Natural killer cell treated with Interleukin-12 subunit alpha and Interleukin-12 subunit beta and Interleukin-15 and Interleukin-18, amount 100 ng/mL, for 72 hours (primary cell): ENCODE measurements around the gene SYNE1. TPM values are rescaled to one million over a fixed set of nuclear protein-coding genes. Genes with fewer than 3 reads are reported as not detected.

ENCODE experiments used
- ATAC-seq, 2 donors: fragments of 150-1000 bp; cut with Tn5 transposase in 1 of 2; sonication (Bioruptor Pico), chemical (Tn5 transposase) in 1 of 2; 2 replicates each; pipeline ENCODE4 v1.10.0; 2021
- DNase-seq: peaks from one replicate; pipeline ENCODE4 v3.0.0; 2022; ENCODE audit warnings: low spot score
- H3K27ac Mint-ChIP-seq, 2 donors: 1 replicate in 1 of 2; 2 replicates in 1 of 2; pipeline ENCODE4 v1.8.0; 2022; ENCODE audit warnings: mixed read lengths in 2 of 2, mild to moderate bottlenecking in 1 of 2, moderate library complexity in 1 of 2
- H3K27me3 Mint-ChIP-seq, 2 donors: 1 replicate in 1 of 2; 2 replicates in 1 of 2; pipeline ENCODE4 v1.8.0; 2022; ENCODE audit warnings: mixed read lengths in 2 of 2
- H3K36me3 Mint-ChIP-seq: one replicate; pipeline ENCODE4 v1.8.0; 2022; ENCODE audit warnings: mixed read lengths
- H3K4me1 Mint-ChIP-seq, 2 donors: 1 replicate in 1 of 2; 2 replicates in 1 of 2; pipeline ENCODE4 v1.8.0; 2022; ENCODE audit warnings: low read depth in 2 of 2, mixed read lengths in 2 of 2, mild to moderate bottlenecking in 1 of 2
- H3K4me3 Mint-ChIP-seq: one replicate; pipeline ENCODE4 v1.8.0; 2022; ENCODE audit warnings: mixed read lengths
- H3K9me3 Mint-ChIP-seq: 2 replicates; pipeline ENCODE4 v1.8.0; 2022; ENCODE audit warnings: mixed read lengths
- total RNA-seq, 2 donors: library from RNA; stranded (reverse); gene quantifications; one replicate each; pipeline ENCODE4 v1.2.3, GENCODE V29; 2022

Gene SYNE1
- total RNA-seq, 2 donors from 2014 or later: 30.6 to 61.2 TPM

GRCh38 chr6:152277826-152278329 is 359.3 kb downstream of the SYNE1 start:
- Mint-ChIP-seq H3K36me3 (peaks cover 20% of the 10 kb centered on the region), H3K27me3 (no peaks in the 10 kb centered on the region), H3K9me3 (no peaks in the 10 kb centered on the region), H3K4me1 (peaks cover 2 to 11% of the 10 kb centered on the region in 2 donors), H3K27ac (peak overlapping the region; percentile 58 to 82), H3K4me3 (peak overlapping the region; percentile 55)
- ATAC-seq: peak in 1 of 2 donors; percentile 52
- no peak for DNase-seq

- no peak overlapping the region for H3K27ac Mint-ChIP-seq
- ATAC-seq (no peak), DNase-seq (no peak)
- peaks cover 11 to 37% of the 10 kb centered on the region in 2 donors for H3K4me1 Mint-ChIP-seq
- H3K36me3 Mint-ChIP-seq: peaks cover 13% of the 10 kb centered on the region
- no peak overlapping the region for H3K4me3 Mint-ChIP-seq
- no peaks in the 10 kb centered on the region for H3K27me3 Mint-ChIP-seq
- no peaks in the 10 kb centered on the region for H3K9me3 Mint-ChIP-seq
These were observed 363.5 kb downstream of the SYNE1 start for GRCh38 chr6:152273638-152274037.

DNA sequence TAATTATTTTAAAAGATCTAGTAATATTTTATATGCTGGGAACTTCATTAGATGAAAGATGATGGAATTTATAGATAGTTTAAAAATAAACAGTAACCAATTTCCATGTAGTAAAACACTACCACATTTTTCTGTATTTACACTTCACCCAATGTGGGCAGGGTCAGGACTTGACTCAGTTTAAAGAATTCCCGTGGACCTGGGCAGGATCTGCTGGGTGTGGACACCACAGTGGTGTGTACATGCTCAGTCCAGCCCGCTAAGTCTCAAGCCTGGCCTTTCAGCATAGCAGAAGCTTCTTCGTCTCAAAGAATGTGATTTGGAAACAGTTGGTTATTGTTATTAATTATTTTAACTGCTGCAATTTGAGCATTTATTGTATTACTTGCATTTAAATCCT is 364.2 kb downstream of the SYNE1 start:
- Mint-ChIP-seq H3K36me3 (peaks cover 13% of the 10 kb centered on the region), H3K4me1 (peaks cover 9 to 36% of the 10 kb centered on the region in 2 donors), H3K9me3 (no peaks in the 10 kb centered on the region), H3K27ac (no peak overlapping the region), H3K4me3 (no peak overlapping the region), H3K27me3 (no peaks in the 10 kb centered on the region)
- DNase-seq: no peak
- ATAC-seq: no peak

DNA sequence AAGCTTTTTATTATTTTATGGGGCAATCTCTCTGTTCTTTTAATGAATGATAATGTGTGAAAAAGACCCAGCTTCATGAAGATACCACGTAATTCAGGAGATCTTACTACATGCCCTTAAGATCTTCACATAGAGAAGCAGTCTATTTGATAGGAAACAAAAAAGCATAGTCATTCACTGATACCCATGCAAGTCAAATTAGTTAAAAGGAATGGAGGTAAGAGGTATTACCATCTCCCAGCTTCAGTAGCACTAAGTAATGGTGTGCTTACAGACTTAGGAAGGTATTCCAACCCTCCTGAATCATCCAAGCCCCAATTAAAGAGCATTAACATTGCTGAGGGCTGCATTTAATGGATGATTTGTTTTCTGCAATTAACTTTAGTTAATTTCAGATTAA is 364.7 kb downstream of the SYNE1 start:
- no peak overlapping the region for H3K4me3 Mint-ChIP-seq
- peaks cover 8% of the 10 kb centered on the region for H3K36me3 Mint-ChIP-seq

DNA sequence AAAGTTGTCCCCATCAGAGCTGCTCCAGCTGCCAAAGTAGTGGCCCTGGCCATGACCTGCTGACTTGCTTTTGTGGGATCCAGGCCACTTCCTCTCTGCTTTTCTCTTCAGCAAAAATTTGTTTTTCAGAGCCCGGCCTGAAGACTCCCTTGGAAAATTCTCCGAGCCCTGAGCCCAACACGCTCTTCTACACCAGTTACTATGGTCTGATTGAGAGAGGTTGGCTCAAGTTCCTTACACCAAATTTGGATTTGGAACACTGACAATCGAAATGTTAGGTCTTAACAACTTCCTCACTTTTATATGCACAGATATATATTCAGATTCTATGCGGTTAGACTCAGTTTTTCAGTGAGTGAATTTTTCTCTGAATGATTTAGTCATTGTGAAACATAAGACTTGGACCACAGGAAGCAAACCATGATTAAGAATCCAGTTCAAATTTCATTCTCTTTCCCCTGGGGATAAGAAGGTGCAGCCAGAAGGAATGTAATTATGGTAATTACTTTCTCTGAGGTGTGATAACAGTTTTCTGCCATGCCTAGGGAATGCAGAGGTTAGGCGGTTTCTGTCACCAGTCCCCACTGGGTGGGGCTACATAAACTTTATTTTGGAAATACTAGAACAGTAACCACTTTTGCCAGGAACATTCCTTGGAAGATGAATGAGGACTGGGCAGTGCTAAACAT is 365.2 kb downstream of the SYNE1 start:
- peak overlapping the region; percentile 18 to 84 for H3K27ac Mint-ChIP-seq
- DNase-seq (no peak), ATAC-seq (peak in 1 of 2 donors; percentile 81)
- H3K4me3 Mint-ChIP-seq: peak overlapping the region; percentile 77
- no peaks in the 10 kb centered on the region for H3K27me3 Mint-ChIP-seq
- peaks cover 8 to 30% of the 10 kb centered on the region in 2 donors for H3K4me1 Mint-ChIP-seq
- H3K9me3 Mint-ChIP-seq: no peaks in the 10 kb centered on the region
- H3K36me3 Mint-ChIP-seq: peaks cover 7% of the 10 kb centered on the region

More for the DNA sequence above, 364.7 kb downstream of the SYNE1 start:
- Mint-ChIP-seq H3K27me3 (no peaks in the 10 kb centered on the region), H3K9me3 (no peaks in the 10 kb centered on the region), H3K27ac (peak overlapping the region; percentile 18 to 84), H3K4me1 (peaks cover 8 to 31% of the 10 kb centered on the region in 2 donors)
- DNase-seq (no peak), ATAC-seq (no peak)

GRCh38 chr6:152270301-152270925 is 366.7 kb downstream of the SYNE1 start:
- H3K36me3 Mint-ChIP-seq: peaks cover 7% of the 10 kb centered on the region
- DNase-seq (no peak), ATAC-seq (peak in 1 of 2 donors; percentile 37)
- H3K9me3 Mint-ChIP-seq: no peaks in the 10 kb centered on the region
- peak overlapping the region; percentile 26 for H3K4me3 Mint-ChIP-seq
- H3K4me1 Mint-ChIP-seq: peaks cover 12 to 30% of the 10 kb centered on the region in 2 donors
- no peaks in the 10 kb centered on the region for H3K27me3 Mint-ChIP-seq
- peak overlapping the region; percentile 18 to 84 for H3K27ac Mint-ChIP-seq

DNA sequence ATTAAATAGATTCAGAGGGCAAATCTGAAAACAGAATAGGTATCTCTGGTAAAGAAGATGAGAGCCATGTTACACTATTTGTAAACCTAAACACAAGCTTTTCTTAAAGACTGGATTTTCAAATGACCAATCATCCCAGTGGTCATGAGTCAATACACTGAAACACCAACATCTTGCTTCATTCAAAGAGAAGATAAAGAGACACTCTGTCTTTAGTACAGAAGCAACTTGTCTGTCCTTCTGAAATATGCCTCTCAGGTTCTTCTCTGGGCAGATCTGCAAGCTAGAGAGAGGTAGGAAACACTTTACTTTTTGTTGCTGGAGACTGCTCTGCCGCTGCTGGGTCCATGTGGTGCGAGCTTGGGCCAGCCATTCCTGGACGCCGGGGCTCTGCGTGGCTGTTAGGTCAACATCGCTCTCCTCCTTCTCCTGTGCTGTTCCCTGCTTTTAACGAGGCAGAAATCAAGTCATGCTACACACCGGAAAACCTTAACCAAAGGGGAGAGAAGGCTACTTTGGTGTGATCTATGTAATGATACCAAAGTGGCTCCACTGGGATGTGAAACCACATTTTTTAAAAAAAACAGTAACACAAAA is 368.2 kb downstream of the SYNE1 start:
- no peaks in the 10 kb centered on the region for H3K9me3 Mint-ChIP-seq
- no peak overlapping the region for H3K4me3 Mint-ChIP-seq
- peaks cover 7% of the 10 kb centered on the region for H3K36me3 Mint-ChIP-seq
- no peak for DNase-seq
- no peaks in the 10 kb centered on the region for H3K27me3 Mint-ChIP-seq
- H3K27ac Mint-ChIP-seq: peak overlapping the region; percentile 70 to 84
- peaks cover 12 to 30% of the 10 kb centered on the region in 2 donors for H3K4me1 Mint-ChIP-seq
- no peak for ATAC-seq

DNA sequence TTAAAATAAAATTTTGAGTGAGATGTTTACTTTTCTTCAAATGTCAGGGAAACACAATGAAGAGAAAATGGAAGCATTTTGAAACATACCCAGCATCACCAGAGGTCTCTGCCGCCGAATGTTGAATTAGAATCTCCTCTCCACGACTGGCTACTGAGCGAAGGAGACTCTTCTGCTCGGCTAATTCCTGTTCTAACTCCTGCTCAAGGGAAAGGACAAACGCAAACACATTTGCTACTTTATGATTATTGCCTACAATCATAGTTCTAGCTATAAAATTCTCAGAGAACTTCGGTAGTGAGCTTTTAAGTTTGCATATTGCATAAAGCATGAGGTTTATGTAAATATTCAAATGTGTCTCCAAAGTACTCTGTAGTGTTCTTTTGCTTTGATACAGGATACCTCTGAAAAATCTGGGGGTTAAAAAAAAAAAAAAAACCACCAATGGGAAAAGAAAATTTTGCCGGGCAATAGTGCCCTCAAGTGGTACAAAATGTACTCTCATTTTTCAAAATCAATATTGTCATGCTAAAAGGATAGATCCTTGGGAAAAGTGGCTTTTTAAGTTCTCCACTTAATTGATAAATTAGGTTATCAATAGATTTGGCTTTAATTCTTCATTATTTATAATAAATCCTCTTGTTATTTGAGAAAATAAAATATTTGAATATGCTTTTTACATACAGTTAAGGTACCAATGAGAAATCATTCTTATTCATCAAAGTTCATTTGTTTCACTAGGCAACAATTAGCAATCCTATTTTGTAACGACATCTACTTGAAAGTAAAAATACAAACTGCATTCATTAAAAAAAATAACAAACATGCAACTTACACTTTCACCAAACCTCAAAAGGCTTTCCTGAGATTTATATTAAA is 369.0 kb downstream of the SYNE1 start:
- H3K36me3 Mint-ChIP-seq: peaks cover 8% of the 10 kb centered on the region
- no peak for DNase-seq
- no peak for ATAC-seq

GRCh38 chr6:152265651-152266050 is 371.5 kb downstream of the SYNE1 start:
- H3K4me3 Mint-ChIP-seq: no peak overlapping the region
- H3K9me3 Mint-ChIP-seq: peaks cover 4% of the 10 kb centered on the region
- H3K27me3 Mint-ChIP-seq: no peaks in the 10 kb centered on the region
- no peak overlapping the region for H3K27ac Mint-ChIP-seq
- no peak for ATAC-seq
- no peak for DNase-seq
- peaks cover 8% of the 10 kb centered on the region for H3K36me3 Mint-ChIP-seq
- peaks cover 6 to 13% of the 10 kb centered on the region in 2 donors for H3K4me1 Mint-ChIP-seq

More for the DNA sequence above, 369.0 kb downstream of the SYNE1 start:
- Mint-ChIP-seq H3K4me3 (no peak overlapping the region), H3K4me1 (peaks cover 12 to 30% of the 10 kb centered on the region in 2 donors), H3K27me3 (no peaks in the 10 kb centered on the region), H3K27ac (no peak overlapping the region), H3K9me3 (no peaks in the 10 kb centered on the region)

- ATAC-seq: no peak
- peaks cover 0 to 3% of the 10 kb centered on the region in 2 donors for H3K4me1 Mint-ChIP-seq
- no peak overlapping the region for H3K4me3 Mint-ChIP-seq
- DNase-seq: no peak
- no peaks in the 10 kb centered on the region for H3K27me3 Mint-ChIP-seq
- H3K9me3 Mint-ChIP-seq: peaks cover 4% of the 10 kb centered on the region
- no peak overlapping the region for H3K27ac Mint-ChIP-seq
- peaks cover 16% of the 10 kb centered on the region for H3K36me3 Mint-ChIP-seq
These were observed 373.6 kb downstream of the SYNE1 start for GRCh38 chr6:152263582-152263981.

- no peaks in the 10 kb centered on the region for H3K27me3 Mint-ChIP-seq
- H3K9me3 Mint-ChIP-seq: peaks cover 4% of the 10 kb centered on the region
- ATAC-seq (no peak), DNase-seq (no peak)
- H3K4me1 Mint-ChIP-seq: peaks cover 0 to 3% of the 10 kb centered on the region in 2 donors
- H3K36me3 Mint-ChIP-seq: peaks cover 16% of the 10 kb centered on the region
- peak overlapping the region in 1 of 2 donors; percentile 64 for H3K27ac Mint-ChIP-seq
- H3K4me3 Mint-ChIP-seq: no peak overlapping the region
These were observed 376.0 kb downstream of the SYNE1 start for GRCh38 chr6:152261179-152261578.

GRCh38 chr6:152259234-152259633 is 377.9 kb downstream of the SYNE1 start:
- no peak overlapping the region for H3K27ac Mint-ChIP-seq
- H3K9me3 Mint-ChIP-seq: peaks cover 4% of the 10 kb centered on the region
- no peaks in the 10 kb centered on the region for H3K27me3 Mint-ChIP-seq
- H3K4me1 Mint-ChIP-seq: no peaks in the 10 kb centered on the region
- H3K36me3 Mint-ChIP-seq: peaks cover 16% of the 10 kb centered on the region
- DNase-seq (no peak), ATAC-seq (no peak)
- H3K4me3 Mint-ChIP-seq: no peak overlapping the region

- Mint-ChIP-seq H3K4me1 (no peaks in the 10 kb centered on the region), H3K27ac (no peak overlapping the region), H3K9me3 (no peaks in the 10 kb centered on the region), H3K36me3 (peaks cover 8% of the 10 kb centered on the region), H3K4me3 (no peak overlapping the region), H3K27me3 (no peaks in the 10 kb centered on the region)
- ATAC-seq: no peak
- DNase-seq: no peak
These were observed 379.6 kb downstream of the SYNE1 start for GRCh38 chr6:152257581-152257980.
